HG03045 (cell line): ENCODE data around the gene ATP6V1D.
"Not testable (repeated sequence)": the region's sequence is repeated elsewhere in the genome, so short reads cannot be mapped to it uniquely, and the experiment has no call there.

Source experiments
- ATAC-seq: cut with Tn5 transposase; IDR thresholded peaks from one replicate; pipeline ENCODE4 v1.9.1; 2021; ENCODE audit warnings: mild to moderate bottlenecking, moderate library complexity; ENCODE audit not compliant: unreplicated experiment

Gene ATP6V1D

GRCh38 chr14:67371247-67372148 is 11.9 kb upstream of the ATP6V1D start:
- ATAC-seq, result no peak

GRCh38 chr14:67370830-67371229 is 11.2 kb upstream of the ATP6V1D start:
- ATAC-seq, result no peak

GRCh38 chr14:67365476-67365875 is 5.9 kb upstream of the ATP6V1D start:
- no peak for ATAC-seq

GRCh38 chr14:67360470-67361206 is 1.0 kb upstream of the ATP6V1D start:
- peak; percentile 31 for ATAC-seq

- ATAC-seq, result peak; percentile 2
Observed at GRCh38 chr14:67358924-67359774, 455 bp downstream of the ATP6V1D start.

- ATAC-seq, result no peak
Observed at GRCh38 chr14:67357969-67358354, 1.6 kb downstream of the ATP6V1D start.

- ATAC-seq, result no peak
Observed at GRCh38 chr14:67357186-67357968, 2.2 kb downstream of the ATP6V1D start.

GRCh38 chr14:67352055-67352454 is 7.5 kb downstream of the ATP6V1D start:
- ATAC-seq, result no peak

- ATAC-seq, result no peak
Observed at GRCh38 chr14:67345583-67345982, 14.0 kb downstream of the ATP6V1D start.

- ATAC-seq, result no peak
Observed at GRCh38 chr14:67343601-67344230, 15.9 kb downstream of the ATP6V1D start.

- ATAC-seq, result not testable (repeated sequence)
Observed at GRCh38 chr14:67341231-67341630, 18.4 kb downstream of the ATP6V1D start.

- ATAC-seq, result no peak
Observed at GRCh38 chr14:67335781-67336180, 23.8 kb downstream of the ATP6V1D start.

GRCh38 chr14:67332468-67332867 is 27.1 kb downstream of the ATP6V1D start:
- ATAC-seq, result no peak

GRCh38 chr14:67331368-67332125 is 28.1 kb downstream of the ATP6V1D start:
- no peak for ATAC-seq

- ATAC-seq, result not testable (repeated sequence)
Observed at GRCh38 chr14:67329666-67330065, 29.9 kb downstream of the ATP6V1D start.

GRCh38 chr14:67319142-67319541 is 40.5 kb downstream of the ATP6V1D start:
- no peak for ATAC-seq

- no peak for ATAC-seq
Observed at GRCh38 chr14:67317822-67318221, 41.8 kb downstream of the ATP6V1D start.

GRCh38 chr14:67313153-67313552 is 46.5 kb downstream of the ATP6V1D start:
- no peak for ATAC-seq

GRCh38 chr14:67311868-67312267 is 47.7 kb downstream of the ATP6V1D start:
- ATAC-seq, result no peak
